MM.1S (cell line): ENCODE measurements around the gene PDE4C.

Source experiments
- DNase-seq: peaks from one replicate; pipeline ENCODE4 v3.0.0-alpha.2; 2015
- H2AFZ ChIP-seq: fragments of 300-600 bp; sonication (generic); 2 replicates; pipeline ENCODE4 v1.6.0; 2016; ENCODE audit warnings: antibody characterized with exemption, low read length
- H3F3A ChIP-seq: fragments of 300-600 bp; sonication (generic); 2 replicates; pipeline ENCODE4 v1.6.1; 2016; ENCODE audit warnings: mild to moderate bottlenecking, antibody characterized with exemption, low read length, moderate library complexity, mixed read lengths; ENCODE audit not compliant: insufficient read depth
- H3K27ac ChIP-seq: fragments of 300-600 bp; sonication (generic); 2 replicates; pipeline ENCODE4 v1.5.1; 2016; ENCODE audit warnings: mild to moderate bottlenecking, low read length
- H3K27me3 ChIP-seq: fragments of 300-600 bp; sonication (generic); replicated peaks from 2 replicates; pipeline ENCODE4 v1.6.0; 2016; ENCODE audit warnings: low read length; ENCODE audit not compliant: insufficient read depth
- H3K36me3 ChIP-seq: fragments of 300-600 bp; sonication (generic); replicated peaks from 2 replicates; pipeline ENCODE4 v1.6.1; 2016; ENCODE audit warnings: mild to moderate bottlenecking, low read length, mixed read lengths; ENCODE audit not compliant: insufficient read depth
- H3K4me1 ChIP-seq: fragments of 300-600 bp; sonication (generic); 2 replicates; pipeline ENCODE4 v1.6.1; 2016; ENCODE audit warnings: low read length, mixed read lengths
- H3K4me2 ChIP-seq: fragments of 300-600 bp; sonication (generic); 2 replicates; pipeline ENCODE4 v1.6.0; 2016; ENCODE audit warnings: low read depth, low read length
- H3K4me3 ChIP-seq: fragments of 300-600 bp; sonication (generic); 2 replicates; pipeline ENCODE4 v1.5.1; 2016; ENCODE audit warnings: low read length, mixed read lengths
- H3K79me2 ChIP-seq: fragments of 300-600 bp; sonication (generic); 2 replicates; pipeline ENCODE4 v1.6.1; 2016; ENCODE audit warnings: mixed run types, low read length, mixed read lengths
- H3K9ac ChIP-seq: fragments of 300-600 bp; sonication (generic); 2 replicates; pipeline ENCODE4 v1.6.1; 2016; ENCODE audit warnings: low read length, mixed read lengths
- H3K9me2 ChIP-seq: fragments of 300-600 bp; sonication (generic); replicated peaks from 2 replicates; pipeline ENCODE4 v1.6.1; 2016; ENCODE audit warnings: mild to moderate bottlenecking, low read length, mixed read lengths; ENCODE audit not compliant: insufficient read depth
- H3K9me3 ChIP-seq: fragments of 300-600 bp; sonication (generic); replicated peaks from 2 replicates; pipeline ENCODE4 v1.6.1; 2016; ENCODE audit warnings: mild to moderate bottlenecking, low read length, mixed read lengths; ENCODE audit not compliant: insufficient read depth
- H4K20me1 ChIP-seq: fragments of 300-600 bp; sonication (generic); 2 replicates; pipeline ENCODE4 v1.6.1; 2016; ENCODE audit warnings: mild to moderate bottlenecking, low read length, moderate library complexity, mixed read lengths; ENCODE audit not compliant: insufficient read depth
- EZH2 ChIP-seq: fragments of 300-600 bp; sonication (generic); optimal IDR thresholded peaks from 2 replicates; pipeline ENCODE3; 2017; ENCODE audit warnings: low read depth, mild to moderate bottlenecking, antibody characterized with exemption, low read length, mixed read lengths
- EZH2phosphoT487 ChIP-seq: fragments of 300-600 bp; sonication (generic); IDR thresholded peaks from 2 replicates; pipeline ENCODE4 v1.6.1; 2018; ENCODE audit warnings: antibody characterized with exemption, low read length
- TF ChIP-seq, protein P1 (sequence below): fragments of 300-600 bp; sonication (generic); IDR thresholded peaks from 2 replicates; pipeline ENCODE4 v1.5.1; 2016; ENCODE audit warnings: antibody characterized with exemption, low read length, mixed read lengths

Gene PDE4C

DNA sequence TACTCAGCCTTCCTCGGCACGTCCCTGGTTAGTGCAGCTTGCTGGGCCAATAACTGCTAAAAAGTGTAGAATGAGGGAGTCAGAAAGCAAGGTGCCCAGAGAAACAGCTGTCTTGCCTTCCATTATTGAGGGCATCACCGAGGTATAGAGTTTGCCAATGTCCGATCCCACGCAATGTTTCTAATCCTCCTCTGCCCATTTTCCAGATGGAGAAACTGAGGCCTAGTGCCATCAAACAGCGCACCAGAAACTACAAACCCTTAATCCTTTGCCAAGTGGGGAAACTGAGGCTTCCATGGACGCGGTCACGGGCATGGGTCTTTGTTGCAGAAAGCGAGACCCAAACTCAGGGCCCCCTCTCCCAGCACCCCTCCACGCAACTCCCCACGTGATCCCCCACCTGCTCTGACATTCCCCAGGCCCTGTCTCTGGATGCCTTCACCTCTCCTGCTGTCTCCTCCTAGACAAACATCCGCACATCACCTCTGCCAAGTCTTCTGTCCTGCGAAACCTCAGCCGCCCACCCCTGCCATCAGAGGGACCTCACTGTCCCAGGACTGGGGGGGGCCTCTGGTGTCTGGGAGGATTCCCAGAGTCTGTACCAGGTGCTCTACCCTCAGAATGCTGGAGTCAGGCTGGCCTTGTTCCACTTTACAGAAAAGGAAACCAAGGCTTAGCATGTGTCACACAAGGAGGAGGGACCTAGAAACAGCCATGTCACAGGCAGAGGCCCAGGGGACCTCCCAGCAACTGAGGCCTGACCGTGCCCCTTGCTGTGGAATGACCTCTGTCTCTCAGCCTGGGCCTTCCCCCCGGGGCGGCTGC is 930 bp upstream of the PDE4C start:
- Histone ChIP-seq H3K27me3 (peaks cover 69% of the 10 kb centered on the region), H3K9me3 (no peaks in the 10 kb centered on the region), H3K9ac (no peak overlapping the region), H3K79me2 (no peaks in the 10 kb centered on the region), H3K36me3 (no peaks in the 10 kb centered on the region), H3K4me3 (no peak overlapping the region), H3K27ac (no peak overlapping the region), H3K9me2 (no peaks in the 10 kb centered on the region), H4K20me1 (no peaks in the 10 kb centered on the region), H3F3A (no peaks in the 10 kb centered on the region), H3K4me1 (no peaks in the 10 kb centered on the region), H2AFZ (no peak overlapping the region), H3K4me2 (no peak overlapping the region)
- TF ChIP-seq EZH2, result no peak
- no peak for TF ChIP-seq EZH2phosphoT487
- TF ChIP-seq, protein P1, sequence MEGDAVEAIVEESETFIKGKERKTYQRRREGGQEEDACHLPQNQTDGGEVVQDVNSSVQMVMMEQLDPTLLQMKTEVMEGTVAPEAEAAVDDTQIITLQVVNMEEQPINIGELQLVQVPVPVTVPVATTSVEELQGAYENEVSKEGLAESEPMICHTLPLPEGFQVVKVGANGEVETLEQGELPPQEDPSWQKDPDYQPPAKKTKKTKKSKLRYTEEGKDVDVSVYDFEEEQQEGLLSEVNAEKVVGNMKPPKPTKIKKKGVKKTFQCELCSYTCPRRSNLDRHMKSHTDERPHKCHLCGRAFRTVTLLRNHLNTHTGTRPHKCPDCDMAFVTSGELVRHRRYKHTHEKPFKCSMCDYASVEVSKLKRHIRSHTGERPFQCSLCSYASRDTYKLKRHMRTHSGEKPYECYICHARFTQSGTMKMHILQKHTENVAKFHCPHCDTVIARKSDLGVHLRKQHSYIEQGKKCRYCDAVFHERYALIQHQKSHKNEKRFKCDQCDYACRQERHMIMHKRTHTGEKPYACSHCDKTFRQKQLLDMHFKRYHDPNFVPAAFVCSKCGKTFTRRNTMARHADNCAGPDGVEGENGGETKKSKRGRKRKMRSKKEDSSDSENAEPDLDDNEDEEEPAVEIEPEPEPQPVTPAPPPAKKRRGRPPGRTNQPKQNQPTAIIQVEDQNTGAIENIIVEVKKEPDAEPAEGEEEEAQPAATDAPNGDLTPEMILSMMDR, result no peak
- DNase-seq, result no peak

DNA sequence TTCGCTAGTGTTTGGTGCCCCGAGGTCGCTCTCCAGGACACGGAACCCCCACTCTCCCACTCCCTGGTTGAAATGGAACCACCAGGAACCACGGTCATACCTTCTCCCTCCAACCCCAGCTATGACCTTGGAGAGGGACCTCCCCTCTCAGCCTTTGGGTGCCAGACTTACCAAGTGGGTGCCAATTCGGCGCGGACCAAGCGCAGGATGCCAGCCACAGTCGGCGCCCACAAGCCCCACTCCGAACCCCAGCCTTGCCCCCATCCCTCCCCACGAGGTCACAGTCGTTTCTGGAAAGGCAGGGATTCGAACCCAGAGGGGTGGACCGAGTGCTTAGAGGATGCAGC is 910 bp downstream of the PDE4C start:
- Histone ChIP-seq H3K27ac (no peak overlapping the region), H3K36me3 (no peaks in the 10 kb centered on the region), H3K9me3 (no peaks in the 10 kb centered on the region), H3K9ac (no peak overlapping the region), H3K9me2 (no peaks in the 10 kb centered on the region), H3K4me3 (no peak overlapping the region), H2AFZ (no peak overlapping the region), H3K79me2 (no peaks in the 10 kb centered on the region), H3K4me1 (no peaks in the 10 kb centered on the region), H3F3A (no peaks in the 10 kb centered on the region), H3K27me3 (peaks cover 69% of the 10 kb centered on the region), H4K20me1 (no peaks in the 10 kb centered on the region), H3K4me2 (no peak overlapping the region)
- no peak for DNase-seq
- TF ChIP-seq EZH2 (no peak), EZH2phosphoT487 (no peak)
- TF ChIP-seq, protein P1, result no peak

DNA sequence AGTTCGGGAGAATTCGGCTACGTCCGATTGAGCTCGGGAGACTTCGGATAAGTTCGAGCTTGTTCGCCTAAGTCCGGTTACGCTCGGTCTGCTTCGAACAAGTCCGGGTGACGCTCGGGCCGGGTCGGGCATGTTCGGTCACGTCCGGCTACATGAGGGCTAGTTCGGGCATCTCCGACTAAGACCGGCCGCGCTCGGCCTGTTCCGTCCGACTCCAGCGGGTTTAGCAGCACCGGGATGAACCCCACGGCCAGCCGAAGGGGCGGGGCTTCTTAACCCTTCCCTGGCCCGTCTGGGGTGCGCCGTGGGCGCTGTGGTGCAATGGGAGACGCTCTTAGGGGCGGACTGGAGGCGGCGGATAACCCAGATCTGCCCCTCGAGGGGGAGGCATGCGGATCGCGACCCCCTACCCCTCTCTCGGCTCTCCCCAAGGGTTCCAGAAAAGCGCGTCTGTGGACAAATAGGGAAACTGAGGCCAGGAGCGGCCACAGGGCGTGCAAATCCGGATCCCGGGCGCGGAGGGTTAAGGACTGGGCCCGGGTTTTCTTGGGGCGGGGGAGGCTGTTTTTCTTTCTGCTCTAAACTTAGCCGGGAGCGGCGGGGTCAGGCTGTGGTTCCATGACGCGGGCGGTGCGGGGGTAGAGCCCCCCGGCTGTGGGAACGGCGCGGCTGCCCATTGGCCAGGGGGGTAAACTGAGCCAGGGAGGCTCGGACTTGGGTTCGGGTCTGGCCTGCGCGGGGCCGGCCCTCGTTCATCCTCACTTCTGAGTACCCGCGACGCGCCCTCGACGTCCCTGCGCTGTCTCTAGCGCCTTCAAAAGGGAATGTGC is 1.5 kb downstream of the PDE4C start:
- H3K4me1 ChIP-seq, result no peaks in the 10 kb centered on the region
- H3K4me2 ChIP-seq, result peak overlapping the region; percentile 70
- peaks cover 73% of the 10 kb centered on the region for H3K27me3 ChIP-seq
- no peaks in the 10 kb centered on the region for H3K36me3 ChIP-seq
- H3K4me3 ChIP-seq, result peak overlapping the region; percentile 29
- DNase-seq, result peak; percentile 88
- H3K79me2 ChIP-seq, result no peaks in the 10 kb centered on the region
- no peaks in the 10 kb centered on the region for H3F3A ChIP-seq
- no peaks in the 10 kb centered on the region for H4K20me1 ChIP-seq
- TF ChIP-seq EZH2 (no peak), EZH2phosphoT487 (no peak)
- TF ChIP-seq, protein P1, result no peak
- H2AFZ ChIP-seq, result peak overlapping the region; percentile 67
- no peaks in the 10 kb centered on the region for H3K9me3 ChIP-seq
- H3K27ac ChIP-seq, result no peak overlapping the region
- no peak overlapping the region; the same call in 1 of the 2 replicates for H3K9ac ChIP-seq
- no peaks in the 10 kb centered on the region for H3K9me2 ChIP-seq
